ENCODE data around the gene ZBTB47. TPM values are rescaled to one million over a fixed set of nuclear protein-coding genes. Genes with fewer than 3 reads are reported as not detected.
A peak's percentile ranks its signal among the peaks of the same experiment; 100 is the strongest.

ZBTB47 gene
- total and polyA plus RNA-seq, 10 donors, result 2.1 to 22.2 (median 14.4) TPM

GRCh38 chr3:42612217-42612616, 41.3 kb upstream of the ZBTB47 start:
- no peaks in the 10 kb centered on the region for H3K9me3 ChIP-seq
- no peak for DNase-seq
- H3K4me1 ChIP-seq, result peaks cover 15 to 96% (median 62%) of the 10 kb centered on the region in 6 donors
- no peak overlapping the region for H3K4me3 ChIP-seq
- no peaks in the 10 kb centered on the region for H3K27me3 ChIP-seq (replicated peaks in 1 of 7)
- peaks cover 0 to 42% (median 16%) of the 10 kb centered on the region in 6 donors for H3K36me3 ChIP-seq
- TF ChIP-seq POLR2AphosphoS5 (IDR thresholded peaks at IDR 0.05), result no peak
- TF ChIP-seq, protein P1, sequence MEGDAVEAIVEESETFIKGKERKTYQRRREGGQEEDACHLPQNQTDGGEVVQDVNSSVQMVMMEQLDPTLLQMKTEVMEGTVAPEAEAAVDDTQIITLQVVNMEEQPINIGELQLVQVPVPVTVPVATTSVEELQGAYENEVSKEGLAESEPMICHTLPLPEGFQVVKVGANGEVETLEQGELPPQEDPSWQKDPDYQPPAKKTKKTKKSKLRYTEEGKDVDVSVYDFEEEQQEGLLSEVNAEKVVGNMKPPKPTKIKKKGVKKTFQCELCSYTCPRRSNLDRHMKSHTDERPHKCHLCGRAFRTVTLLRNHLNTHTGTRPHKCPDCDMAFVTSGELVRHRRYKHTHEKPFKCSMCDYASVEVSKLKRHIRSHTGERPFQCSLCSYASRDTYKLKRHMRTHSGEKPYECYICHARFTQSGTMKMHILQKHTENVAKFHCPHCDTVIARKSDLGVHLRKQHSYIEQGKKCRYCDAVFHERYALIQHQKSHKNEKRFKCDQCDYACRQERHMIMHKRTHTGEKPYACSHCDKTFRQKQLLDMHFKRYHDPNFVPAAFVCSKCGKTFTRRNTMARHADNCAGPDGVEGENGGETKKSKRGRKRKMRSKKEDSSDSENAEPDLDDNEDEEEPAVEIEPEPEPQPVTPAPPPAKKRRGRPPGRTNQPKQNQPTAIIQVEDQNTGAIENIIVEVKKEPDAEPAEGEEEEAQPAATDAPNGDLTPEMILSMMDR (IDR thresholded peaks at IDR 0.05 in 8 of 11, conservative IDR thresholded peaks at IDR 0.05 in 3 of 11), result no peak
- TF ChIP-seq POLR2A (IDR thresholded peaks at IDR 0.05), result no peak
- 25 to 50% (median 30%) methylated on average over 1 of the region's 1 CpG for WGBS, 5 donors
- intact Hi-C loops (cut with DNase I; ENCODE audit: low total_unique reads), result no loop called here
- peak overlapping the region in 7 of 8 donors; percentile 3 to 77 (median 60) for H3K27ac ChIP-seq

DNA sequence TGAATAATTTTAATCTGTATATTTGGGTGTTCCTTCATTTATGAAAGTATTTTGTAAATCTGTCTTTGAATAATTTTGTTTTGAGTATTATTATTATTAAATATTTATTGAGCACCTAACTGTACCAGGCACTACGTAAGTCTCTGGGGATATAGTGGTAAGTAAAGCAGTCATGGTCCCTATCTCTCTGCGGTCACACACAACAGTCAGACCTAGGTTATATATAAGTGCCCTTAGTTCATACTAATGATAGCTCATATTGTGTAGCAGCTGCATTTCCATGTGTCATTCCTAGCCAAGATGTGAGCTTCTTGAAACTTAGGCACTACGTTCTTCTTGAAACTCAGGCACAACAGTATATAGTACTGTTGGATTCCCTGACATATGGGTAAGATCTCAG, 40.6 kb upstream of the ZBTB47 start:
- Histone ChIP-seq H3K4me3 (no peak overlapping the region), H3K27ac (peak overlapping the region in 4 of 8 donors; percentile 60 to 77 (median 72))
- TF ChIP-seq POLR2A (IDR thresholded peaks at IDR 0.05) (no peak), POLR2AphosphoS5 (IDR thresholded peaks at IDR 0.05) (no peak)
- TF ChIP-seq, protein P1 (IDR thresholded peaks at IDR 0.05 in 8 of 11, conservative IDR thresholded peaks at IDR 0.05 in 3 of 11), result no peak

GRCh38 chr3:42613462-42613861, 40.0 kb upstream of the ZBTB47 start:
- H3K36me3 ChIP-seq, result peaks cover 0 to 43% (median 21%) of the 10 kb centered on the region in 6 donors
- H3K4me1 ChIP-seq, result peaks cover 15 to 87% (median 59%) of the 10 kb centered on the region in 6 donors
- no peaks in the 10 kb centered on the region for H3K27me3 ChIP-seq (replicated peaks in 1 of 7)
- intact Hi-C loops (cut with DNase I; ENCODE audit: low total_unique reads), result no loop called here
- H3K9me3 ChIP-seq, result no peaks in the 10 kb centered on the region
- no peak overlapping the region for H3K4me3 ChIP-seq
- no peak for DNase-seq
- peak overlapping the region in 4 of 8 donors; percentile 60 to 77 (median 72) for H3K27ac ChIP-seq
- no peak for TF ChIP-seq POLR2AphosphoS5 (IDR thresholded peaks at IDR 0.05)
- TF ChIP-seq, protein P1 (IDR thresholded peaks at IDR 0.05 in 8 of 11, conservative IDR thresholded peaks at IDR 0.05 in 3 of 11), result peak in 9 of 11 experiments; percentile 20 to 51 (median 48)
- TF ChIP-seq POLR2A (IDR thresholded peaks at IDR 0.05), result no peak
- 85 to 88% (median 87%) methylated on average over 2 of the region's 2 CpGs for WGBS, 5 donors

More for the DNA sequence above, 40.6 kb upstream of the ZBTB47 start:
- no peak for DNase-seq
- H3K27me3 ChIP-seq (replicated peaks in 1 of 7), result no peaks in the 10 kb centered on the region
- no peaks in the 10 kb centered on the region for H3K9me3 ChIP-seq
- WGBS, 5 donors, result 77 to 84% (median 82%) methylated on average over 3 of the region's 3 CpGs
- H3K4me1 ChIP-seq, result peaks cover 15 to 92% (median 61%) of the 10 kb centered on the region in 6 donors
- intact Hi-C loops (cut with DNase I; ENCODE audit: low total_unique reads), result no loop called here
- H3K36me3 ChIP-seq, result peaks cover 0 to 43% (median 18%) of the 10 kb centered on the region in 6 donors

- WGBS, 5 donors, result 92 to 96% (median 93%) methylated on average over 2 of the region's 2 CpGs
- no peak for DNase-seq
- H3K27me3 ChIP-seq (replicated peaks in 1 of 7), result no peaks in the 10 kb centered on the region
- H3K4me1 ChIP-seq, result no peaks in the 10 kb centered on the region
- no peak overlapping the region for H3K4me3 ChIP-seq
- no peaks in the 10 kb centered on the region for H3K9me3 ChIP-seq
- H3K36me3 ChIP-seq, result peaks cover 0 to 99% (median 76%) of the 10 kb centered on the region in 6 donors
- TF ChIP-seq POLR2A (IDR thresholded peaks at IDR 0.05) (no peak), POLR2AphosphoS5 (IDR thresholded peaks at IDR 0.05) (no peak)
- TF ChIP-seq, protein P1 (IDR thresholded peaks at IDR 0.05 in 8 of 11, conservative IDR thresholded peaks at IDR 0.05 in 3 of 11), result no peak
- intact Hi-C loops (cut with DNase I; ENCODE audit: low total_unique reads), result no loop called here
- H3K27ac ChIP-seq, result no peak overlapping the region
These were observed 21.9 kb upstream of the ZBTB47 start for GRCh38 chr3:42631620-42632019.

Data from spleen (tissue), 11 donors.